GM21723 (cell line): ENCODE results near the gene TTLL1.
"Not testable (repeated sequence)": the region's sequence is repeated elsewhere in the genome, so short reads cannot be mapped to it uniquely, and the experiment has no call there.

Source experiments
- ATAC-seq: cut with Tn5 transposase; IDR thresholded peaks from one replicate; pipeline ENCODE4 v1.9.1; 2021; ENCODE audit warnings: mild to moderate bottlenecking, moderate library complexity; ENCODE audit not compliant: unreplicated experiment

The TTLL1 gene

DNA sequence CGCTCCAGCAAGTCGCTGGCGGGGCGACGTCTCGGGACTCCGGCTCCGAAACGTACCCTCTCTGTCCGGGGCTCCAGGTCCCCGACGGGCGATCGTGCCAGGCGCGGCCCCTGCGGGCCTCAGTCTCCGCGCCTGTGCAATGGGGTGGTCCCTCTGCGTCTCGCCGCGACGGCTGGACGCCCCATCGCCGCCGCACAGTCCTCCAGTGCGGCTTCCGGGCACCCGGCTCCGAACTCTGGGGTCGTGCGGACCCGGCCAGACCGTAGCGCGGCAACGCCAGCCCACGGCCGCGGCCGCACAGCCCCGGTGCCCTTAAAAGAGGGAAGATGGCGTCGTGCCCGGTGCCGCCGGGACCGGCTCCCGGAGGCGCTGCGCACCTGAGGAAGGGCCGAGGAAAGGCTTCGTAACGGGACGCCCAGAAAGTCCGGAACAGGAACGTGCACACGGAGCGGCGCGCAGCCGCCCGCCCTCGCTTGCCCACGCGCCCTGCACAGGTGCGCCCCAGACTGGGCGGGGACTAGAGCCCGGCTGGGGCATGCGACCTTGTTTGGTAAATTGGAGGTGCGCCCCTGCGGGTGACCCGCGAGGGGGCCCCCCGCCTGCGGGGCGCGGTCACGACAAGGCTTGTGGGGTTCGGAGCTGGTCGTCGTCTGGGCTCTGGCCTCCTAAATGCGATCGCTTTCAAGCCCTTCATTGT is 21.9 kb upstream of the TTLL1 start:
- ATAC-seq: peak; percentile 67

DNA sequence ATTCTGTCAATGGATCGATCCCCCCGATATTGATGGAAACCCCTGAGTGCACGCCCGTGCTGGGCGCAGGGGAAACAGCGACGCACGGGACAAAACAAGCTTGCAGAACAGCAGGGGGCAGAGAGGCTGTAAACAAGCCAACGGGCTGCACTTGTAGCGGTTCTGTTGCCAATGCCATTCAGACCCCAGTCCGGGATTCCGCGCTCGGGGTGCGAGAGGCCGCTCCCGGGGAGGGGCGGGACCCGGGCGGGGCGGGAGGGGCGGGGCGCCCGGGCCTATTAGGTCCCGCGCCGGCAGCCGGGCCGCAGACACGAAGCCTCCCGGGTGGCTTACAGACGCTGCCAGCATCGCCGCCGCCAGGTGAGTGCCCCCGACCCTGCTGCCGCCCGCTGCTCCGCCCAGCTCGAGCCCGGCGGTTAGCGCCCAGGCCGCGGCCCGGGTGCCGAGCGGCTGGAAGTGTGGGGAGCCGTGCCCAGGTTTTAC is 21.3 kb upstream of the TTLL1 start, which contains the start of gene BIK:
TSS of gene BIK (plus strand) at position 307 of the 483 bp plus-strand sequence. CDS start 13,273 bp downstream, outside the sequence.
- peak; percentile 47 for ATAC-seq

DNA sequence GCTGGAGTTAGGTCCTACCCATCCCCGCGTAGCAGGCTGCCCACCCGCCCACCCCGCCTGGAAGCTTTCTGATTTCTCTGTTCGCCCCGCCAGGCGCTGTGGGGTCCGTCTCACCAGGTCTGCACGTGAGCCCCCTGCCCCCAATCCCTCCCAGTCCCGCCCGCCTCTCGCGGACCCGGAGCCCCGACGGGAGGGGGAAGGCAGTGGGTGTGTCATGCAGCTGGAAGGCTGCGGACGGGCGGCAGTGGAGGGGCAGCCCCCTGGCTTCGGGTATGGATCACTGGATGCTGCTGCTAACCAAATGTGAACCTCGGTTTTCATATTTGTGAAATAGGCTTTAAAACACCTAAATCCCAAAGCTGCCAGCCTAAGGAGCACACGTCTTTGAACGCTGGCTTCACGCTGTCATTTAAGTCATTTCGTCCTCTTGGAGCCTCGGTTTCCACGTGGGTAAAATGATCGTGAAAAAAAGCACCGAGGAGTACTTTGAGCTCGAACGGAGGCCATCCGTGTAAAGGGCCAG is 20.8 kb upstream of the TTLL1 start:
- no peak for ATAC-seq

DNA sequence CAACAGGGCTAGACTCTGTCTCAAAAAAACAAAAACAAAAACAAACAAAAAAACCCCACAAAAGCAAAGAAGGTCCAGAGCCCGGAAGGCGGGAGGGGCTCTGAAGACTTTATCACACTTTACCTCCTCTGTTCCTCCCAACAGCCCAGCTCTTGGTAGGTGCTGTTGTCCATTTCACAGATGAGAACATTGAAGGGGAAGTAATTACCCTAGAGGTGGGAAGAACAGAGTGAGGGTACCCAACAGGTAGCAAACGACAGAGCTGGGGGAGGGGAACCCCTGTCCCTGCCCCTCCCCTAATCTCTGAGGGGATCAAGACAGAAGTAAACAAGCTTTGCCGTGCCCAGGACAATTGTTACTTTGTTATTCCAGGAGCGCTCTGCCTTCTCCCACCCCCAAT is 20.3 kb upstream of the TTLL1 start:
- ATAC-seq: no peak

DNA sequence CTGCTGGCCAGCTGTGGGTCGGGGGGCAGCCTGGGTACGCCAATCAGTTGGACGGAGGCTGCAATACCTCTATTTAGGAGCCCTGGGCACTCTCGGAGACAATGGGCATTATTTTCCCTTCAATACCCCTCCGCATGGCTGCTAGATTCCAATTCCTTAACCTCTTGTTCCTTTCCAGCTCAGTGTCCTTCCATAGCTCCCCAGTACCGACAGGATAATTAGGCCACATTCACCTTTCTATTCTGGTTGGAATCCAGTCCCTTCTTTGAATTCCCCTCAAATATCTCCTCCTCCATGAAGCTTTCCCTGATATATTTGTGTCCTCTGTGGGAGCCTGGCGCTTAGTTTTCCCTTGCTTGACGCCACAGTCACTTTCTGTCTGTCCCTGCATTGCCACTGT is 17.1 kb upstream of the TTLL1 start:
- ATAC-seq: no peak

DNA sequence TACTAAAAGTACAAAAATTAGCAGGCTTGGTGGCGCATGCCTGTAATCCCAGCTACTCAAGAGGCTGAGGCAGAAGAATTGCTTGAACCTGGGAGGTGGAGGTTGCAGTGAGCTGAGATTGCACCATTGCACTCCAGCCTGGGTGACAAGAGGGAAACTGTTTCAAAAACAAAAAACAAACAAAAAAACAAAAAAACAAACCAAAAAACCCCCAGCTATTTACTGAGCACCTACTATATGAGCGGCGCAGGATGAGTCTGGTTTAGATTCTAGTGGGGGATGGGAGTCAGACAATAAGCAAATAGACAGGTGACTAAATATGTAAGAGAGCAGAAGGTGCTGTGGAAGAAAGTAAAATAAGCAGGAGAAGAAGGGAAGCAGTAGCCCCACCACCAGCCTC is 15.8 kb upstream of the TTLL1 start:
- not testable (repeated sequence) for ATAC-seq

DNA sequence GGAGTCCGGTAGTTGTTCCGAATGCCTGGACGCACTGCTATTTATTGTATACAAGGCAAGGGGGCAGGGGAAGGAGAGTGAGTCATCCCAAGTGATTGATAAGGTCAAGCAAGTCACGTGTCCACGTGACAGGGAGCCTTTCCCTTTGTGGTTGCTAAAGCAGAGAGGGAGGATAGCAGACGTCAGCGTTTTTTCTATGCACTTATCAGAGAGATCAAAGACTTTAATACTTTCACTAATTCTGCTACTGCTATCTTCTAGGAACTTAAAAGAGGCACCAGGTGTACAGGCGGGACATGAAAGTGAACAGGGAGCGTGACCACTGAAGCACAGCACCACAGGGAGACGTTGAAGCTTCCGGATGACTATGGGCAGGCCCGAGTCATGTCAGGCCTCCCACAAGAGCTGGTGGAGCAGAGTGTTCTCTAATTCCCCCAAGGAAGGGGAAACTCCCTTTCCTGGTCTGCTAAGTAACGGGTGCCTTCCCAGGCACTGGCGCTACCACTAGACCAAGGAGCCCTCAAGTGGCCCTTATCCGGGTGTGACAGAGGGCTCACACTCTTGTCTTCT is 14.9 kb upstream of the TTLL1 start:
- not testable (repeated sequence) for ATAC-seq

DNA sequence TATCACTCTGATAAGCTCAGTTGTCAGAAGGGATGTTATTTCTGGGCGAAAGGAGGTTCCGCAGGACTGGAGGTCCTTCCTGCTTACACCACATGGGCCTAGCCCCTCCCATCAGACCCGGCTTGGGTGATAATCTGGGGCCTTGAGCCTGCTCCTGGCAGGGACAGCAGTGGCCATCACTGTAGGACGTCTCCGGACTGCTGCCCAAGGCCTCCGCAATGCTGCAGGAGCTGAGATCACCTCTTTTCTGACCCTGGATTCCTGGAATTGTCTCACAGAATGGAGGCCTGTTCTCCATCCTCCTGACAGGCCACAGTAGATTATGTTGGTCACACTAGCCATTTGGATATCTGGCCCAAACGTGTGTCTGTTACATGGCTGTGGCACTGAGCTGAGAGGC is 12.1 kb upstream of the TTLL1 start:
- ATAC-seq: no peak

DNA sequence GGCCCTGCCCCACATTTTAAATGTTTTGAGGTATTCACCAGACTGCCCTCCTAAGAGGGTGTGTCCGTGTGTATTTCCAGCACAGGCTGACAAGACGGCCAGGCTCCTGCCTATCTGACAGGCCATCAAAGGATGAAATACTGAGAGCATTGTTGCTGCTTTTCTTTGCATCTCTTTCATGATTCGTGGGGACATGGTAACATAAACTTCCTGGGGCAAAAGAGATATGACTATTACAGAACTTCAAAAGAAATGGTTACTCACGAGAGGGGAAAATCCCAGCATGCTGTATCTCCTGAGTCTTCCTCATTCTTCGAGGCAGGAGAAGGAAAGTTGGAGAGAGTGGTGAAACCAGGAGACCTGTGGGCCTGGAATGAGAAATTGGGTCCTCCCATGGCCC is 11.0 kb upstream of the TTLL1 start:
- no peak for ATAC-seq

DNA sequence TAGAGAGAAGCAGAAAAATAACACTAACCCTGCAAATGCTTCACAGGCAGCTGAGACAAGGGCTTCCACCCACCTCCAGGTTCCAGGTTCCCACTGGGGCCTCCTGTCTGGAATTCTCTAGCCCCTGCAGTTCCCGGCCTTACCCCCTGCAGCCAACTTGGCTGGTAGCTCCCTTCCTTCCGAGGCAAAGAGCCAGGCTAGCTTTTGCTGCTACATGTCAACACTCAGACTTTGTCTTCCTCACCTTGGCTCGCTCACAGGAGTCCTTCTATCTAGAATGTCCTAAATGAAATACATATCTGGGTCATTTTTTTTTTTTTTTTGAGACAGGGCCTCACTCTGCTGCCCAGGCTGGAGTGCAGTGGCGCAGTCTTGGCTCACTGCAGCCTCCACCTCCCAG is 9.9 kb upstream of the TTLL1 start:
- ATAC-seq: no peak

DNA sequence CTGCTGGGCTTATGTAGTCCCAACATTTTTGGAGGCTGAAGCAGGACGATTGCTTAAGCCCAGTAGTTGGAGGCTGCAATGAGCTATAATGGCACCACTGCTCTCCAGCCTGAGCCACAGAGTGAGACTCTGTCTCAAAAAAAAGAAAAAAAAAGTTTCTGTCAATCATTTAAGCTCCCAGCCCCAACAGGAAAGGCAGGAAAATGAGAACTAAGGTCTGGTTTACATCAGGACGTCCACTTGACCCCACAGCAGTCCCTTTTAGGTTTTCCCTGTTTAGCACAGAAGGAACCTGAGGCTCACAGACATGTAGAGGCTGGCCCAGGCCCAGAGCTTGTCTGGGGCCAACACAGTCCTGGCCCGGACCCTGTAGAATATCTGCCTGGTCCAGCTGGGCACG is 9.2 kb upstream of the TTLL1 start:
- ATAC-seq: no peak

DNA sequence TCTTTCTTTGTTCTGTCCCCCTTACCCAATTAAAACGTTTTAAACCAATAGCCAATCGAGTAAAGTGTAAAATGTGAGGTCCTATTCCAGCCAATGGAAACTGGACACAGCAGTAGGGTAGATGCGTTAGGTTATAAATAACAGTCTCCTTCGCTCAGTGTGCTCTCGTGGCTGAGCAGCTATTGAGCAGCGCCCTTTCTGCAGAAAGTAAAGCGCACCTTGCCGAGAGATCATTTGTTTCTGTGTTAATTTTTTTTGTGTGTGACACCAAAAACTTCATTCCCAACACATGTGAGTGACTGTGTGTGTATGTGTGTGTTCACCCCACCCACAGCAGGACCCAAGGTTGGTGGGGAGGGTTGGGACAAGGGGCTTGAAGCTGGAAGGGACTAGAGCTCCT is 7.2 kb upstream of the TTLL1 start:
- no peak for ATAC-seq

DNA sequence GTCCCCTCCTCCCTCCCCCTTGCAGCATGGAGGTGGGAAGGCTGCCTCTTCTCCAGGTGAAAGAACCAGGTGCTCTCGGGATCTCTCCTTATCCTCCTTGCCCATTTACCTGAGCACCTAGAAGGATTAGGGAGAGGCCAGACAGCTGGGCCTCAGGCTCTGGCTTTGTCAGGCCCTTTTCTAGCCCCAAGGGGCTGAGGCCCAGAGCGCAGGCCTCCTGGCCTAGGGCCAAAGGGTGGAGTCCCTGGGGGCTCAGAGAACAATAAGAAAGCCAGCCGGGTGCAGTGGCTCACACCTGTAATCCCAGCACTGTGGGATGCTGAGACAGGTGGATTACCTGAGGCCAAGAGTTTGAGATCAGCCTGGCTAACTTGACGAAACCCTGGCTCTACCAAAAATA is 5.4 kb upstream of the TTLL1 start:
- ATAC-seq: no peak

DNA sequence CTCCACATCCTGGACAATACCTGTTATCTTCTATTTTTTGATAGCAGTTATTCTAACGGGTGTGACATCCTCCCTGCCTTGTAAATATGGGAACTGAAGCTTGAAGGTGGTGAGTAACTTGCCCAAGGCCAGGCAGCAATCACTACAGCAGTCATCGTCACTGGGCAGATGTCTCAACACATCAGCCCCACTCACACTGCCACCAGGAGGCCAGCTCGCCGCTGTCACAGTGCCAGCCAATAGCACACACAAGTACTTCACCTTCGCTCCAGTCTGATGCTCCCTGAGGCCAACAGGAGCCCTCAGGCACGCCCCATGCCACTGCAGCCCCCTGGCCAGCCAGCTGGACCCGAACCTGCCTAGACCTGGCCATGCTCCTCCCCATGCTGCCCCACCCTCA is 4.9 kb upstream of the TTLL1 start:
- no peak for ATAC-seq

DNA sequence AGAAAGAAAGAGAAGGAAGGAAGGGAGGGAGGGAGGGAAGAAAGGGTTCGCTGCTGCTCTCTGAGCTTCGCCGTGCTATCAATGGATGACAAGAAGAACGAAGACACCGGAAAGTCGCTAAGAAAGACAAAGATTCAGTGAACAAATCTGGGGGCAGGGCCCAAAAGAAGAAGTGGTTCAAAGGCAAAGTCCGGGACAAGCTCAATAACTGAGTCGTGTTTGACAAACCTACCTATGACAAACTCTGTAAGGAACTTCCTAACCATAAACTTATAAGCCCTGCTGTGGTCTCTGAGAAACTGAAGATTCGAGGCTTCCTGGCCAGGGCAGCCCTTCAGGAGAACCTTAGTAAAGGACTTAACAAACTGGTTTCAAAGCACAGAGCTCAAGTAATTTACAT is 2.9 kb upstream of the TTLL1 start:
- no peak for ATAC-seq

DNA sequence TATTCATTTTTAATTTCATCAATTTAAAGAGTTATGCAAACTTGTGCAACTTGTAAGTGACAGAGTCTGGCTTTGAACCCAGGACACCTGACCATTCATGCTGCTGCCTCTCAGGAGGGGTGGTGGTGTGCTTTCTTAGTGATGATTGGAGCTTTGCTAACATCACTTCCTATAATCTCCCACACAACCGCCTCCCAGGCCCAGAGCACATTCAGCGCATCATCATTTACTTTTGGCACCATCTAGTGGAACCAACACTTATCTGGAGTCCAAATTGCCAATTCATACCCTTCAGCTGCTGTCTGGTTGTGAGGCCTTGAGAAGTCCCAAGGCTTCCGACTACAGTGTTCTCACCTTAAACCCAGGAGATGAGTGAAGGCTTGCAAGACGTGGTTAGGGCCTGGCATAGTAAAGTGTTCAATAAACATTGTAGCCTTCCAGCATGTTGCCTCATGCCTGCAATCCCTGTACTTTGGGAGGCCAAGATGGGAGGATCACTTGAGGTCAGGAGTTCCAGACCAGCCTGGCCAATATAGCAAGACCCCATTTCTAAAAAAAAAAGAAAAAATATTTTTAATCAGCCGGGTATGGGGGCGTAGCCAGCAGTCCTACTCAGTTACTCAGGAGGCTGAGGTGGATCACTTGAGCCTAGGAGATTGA is 1.1 kb upstream of the TTLL1 start:
- ATAC-seq: no peak

DNA sequence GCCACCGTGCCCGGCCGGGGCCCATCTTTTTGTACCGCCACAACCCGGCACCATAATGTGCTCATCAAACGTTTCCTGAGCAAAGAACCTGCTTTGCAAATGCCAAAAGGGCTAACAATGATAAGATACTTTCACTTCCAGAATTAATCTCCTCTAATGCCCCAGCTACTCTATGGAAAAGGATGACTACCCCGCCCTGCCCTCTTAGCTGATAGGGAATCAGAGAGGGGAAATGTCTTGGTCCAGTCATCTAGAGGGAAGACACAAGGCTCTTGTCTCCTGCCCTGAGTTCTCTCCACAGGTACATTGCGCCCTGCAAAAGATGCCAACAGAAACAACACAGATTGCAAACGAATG is 586 bp downstream of the TTLL1 start:
- ATAC-seq: no peak

DNA sequence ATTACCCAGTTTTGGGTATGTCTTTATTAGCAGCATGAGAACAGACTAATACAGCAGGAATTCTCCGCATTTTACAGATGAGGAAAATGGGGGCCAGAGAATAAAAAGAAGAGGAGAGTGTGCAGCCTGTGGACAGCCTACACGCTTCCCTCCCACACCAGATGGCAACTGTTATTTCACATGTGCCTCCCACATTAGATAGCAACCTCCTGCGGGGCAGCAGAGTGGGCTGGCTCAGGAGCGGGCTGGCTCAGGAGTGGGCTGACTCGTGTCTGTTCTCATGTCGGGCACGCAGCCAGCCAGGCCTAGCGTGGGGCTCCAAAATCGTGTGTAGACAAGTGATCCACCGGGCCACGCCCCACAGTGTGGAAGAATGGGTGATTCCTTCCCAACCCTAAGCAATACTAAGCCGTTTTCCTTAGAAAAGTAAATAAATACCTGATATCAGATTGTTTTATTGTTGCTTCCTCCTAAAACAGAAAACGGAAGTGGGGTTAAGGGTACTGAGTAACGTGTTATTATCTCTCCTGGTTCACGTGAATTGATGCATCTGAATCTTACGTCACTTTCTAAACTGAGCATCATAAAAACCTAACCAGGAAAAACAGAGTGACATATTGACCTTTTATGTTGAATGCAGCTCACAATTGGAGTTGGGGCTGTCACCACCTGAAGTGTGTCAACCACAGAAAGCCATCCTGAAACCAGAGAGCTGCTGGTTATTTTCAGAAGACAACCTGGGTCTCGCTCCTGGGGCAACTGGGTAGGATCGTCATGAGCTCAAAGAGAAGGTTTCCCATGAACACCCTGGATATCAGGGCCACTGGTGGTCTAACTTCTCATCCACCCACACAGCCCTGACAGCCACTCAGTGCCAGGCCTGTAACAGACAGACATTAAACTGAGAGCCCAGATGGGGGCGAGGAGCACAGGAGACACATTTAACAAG is 3.3 kb downstream of the TTLL1 start:
- no peak for ATAC-seq

DNA sequence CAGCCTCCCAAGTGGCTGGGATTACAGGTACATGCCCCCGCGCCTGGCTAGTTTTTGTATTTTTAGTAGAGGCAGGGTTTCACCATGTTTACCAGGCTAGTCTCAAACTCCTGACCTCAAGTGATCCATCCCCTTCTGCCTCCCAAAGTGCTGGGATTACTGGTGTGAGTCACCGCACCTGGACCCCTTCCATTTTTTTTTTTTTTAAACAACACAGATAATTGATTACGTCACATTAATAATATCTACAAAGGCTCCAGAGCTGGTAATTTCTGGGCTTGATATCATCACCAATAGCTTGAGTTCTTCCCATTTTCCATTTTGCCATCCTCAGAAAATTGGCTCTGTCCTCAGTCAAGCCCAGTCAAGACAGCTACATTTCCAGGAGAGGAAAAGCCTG is 7.2 kb downstream of the TTLL1 start:
- ATAC-seq: no peak

DNA sequence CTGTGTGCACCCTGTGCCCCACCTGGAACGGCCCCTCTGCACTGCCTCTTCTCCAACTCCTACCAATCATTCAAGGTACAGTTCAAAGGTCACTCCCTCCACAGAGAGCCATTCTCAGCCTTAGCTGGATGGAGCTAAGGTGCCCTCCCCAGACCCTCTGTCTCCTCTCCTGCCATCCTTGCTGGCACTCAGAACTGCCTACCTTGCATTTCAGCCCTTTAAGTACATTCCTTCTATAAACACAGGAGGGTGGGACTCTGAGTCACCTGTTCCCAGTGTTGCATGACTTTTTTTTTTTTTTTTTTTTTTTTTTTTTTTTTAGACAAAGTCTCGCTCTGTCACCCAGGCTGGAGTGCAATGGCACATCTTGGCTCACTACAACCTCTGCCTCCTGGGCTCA is 8.6 kb downstream of the TTLL1 start:
- no peak for ATAC-seq

DNA sequence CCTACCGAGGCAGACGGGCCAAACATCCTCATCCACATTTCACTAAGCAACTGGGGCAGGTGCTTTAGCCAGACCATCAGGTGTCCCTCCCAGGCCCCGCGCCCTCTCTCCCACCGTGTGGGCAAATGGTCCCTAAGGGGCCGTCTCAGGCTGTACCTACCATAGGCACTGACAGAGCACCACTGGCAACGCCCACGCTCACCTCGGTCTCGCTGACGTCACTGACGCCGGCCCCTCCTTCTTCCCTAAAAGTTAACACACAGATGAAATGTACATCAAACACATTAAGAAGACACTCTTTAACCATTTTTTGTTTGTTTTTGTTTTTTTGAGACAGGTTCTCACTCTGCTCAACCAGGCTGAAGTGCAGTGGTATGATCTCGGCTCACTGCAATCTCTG is 9.4 kb downstream of the TTLL1 start:
- ATAC-seq: no peak
